HepG2 (cell line): Measurements from ENCODE around the gene NCOA4.

Source experiments
- JUND ChIP-seq: sonication (generic); formaldehyde crosslinking; IDR thresholded peaks from 2 replicates; pipeline ENCODE4 v1.8.0; 2022; ENCODE audit warnings: mild to moderate bottlenecking, missing genetic modification reagents
- ZNF615 ChIP-seq: sonication (generic); formaldehyde crosslinking; IDR thresholded peaks from 2 replicates; pipeline ENCODE4 v1.5.0; 2020; ENCODE audit warnings: mild to moderate bottlenecking, missing genetic modification reagents, borderline replicate concordance

GRCh38 chr10:46077731-46078413 is 47.4 kb upstream of the NCOA4 start:
- TF ChIP-seq ZNF615 (CRISPR knock-in tag), result no peak
- no peak for TF ChIP-seq JUND
